HepG2 (cell line): Measurements from ENCODE around the gene ZNF281. TPM values are rescaled to one million over a fixed set of nuclear protein-coding genes. Genes with fewer than 3 reads are reported as not detected.

ENCODE experiments used
- FOSL1 ChIP-seq: sonication (generic); formaldehyde crosslinking; IDR thresholded peaks from 2 replicates; pipeline ENCODE4 v1.9.0; 2021; ENCODE audit warnings: missing genetic modification reagents, borderline replicate concordance
- FOXO1 ChIP-seq: sonication (generic); formaldehyde crosslinking; IDR thresholded peaks from 2 replicates; pipeline ENCODE4 v1.4.0; 2020; ENCODE audit warnings: missing genetic modification reagents
- MED1 ChIP-seq: sonication (generic); formaldehyde crosslinking; IDR thresholded peaks from 2 replicates; pipeline ENCODE4 v1.4.0; 2020; ENCODE audit warnings: missing genetic modification reagents
- NCOA1 ChIP-seq: sonication (generic); formaldehyde crosslinking; IDR thresholded peaks from 2 replicates; pipeline ENCODE4 v1.9.0; 2021; ENCODE audit warnings: missing genetic modification reagents
- RAD21 ChIP-seq: fragments of 450-650 bp; formaldehyde crosslinking; IDR thresholded peaks from 2 replicates; pipeline ENCODE4 v1.5.0; 2020; ENCODE audit warnings: mild to moderate bottlenecking
- STAG1 ChIP-seq: sonication (generic); formaldehyde crosslinking; IDR thresholded peaks from 2 replicates; pipeline ENCODE4 v1.4.0; 2020; ENCODE audit warnings: missing genetic modification reagents
- ZMYM3 ChIP-seq: sonication (generic); formaldehyde crosslinking; IDR thresholded peaks from 2 replicates; pipeline ENCODE4 v1.5.1; 2020; ENCODE audit warnings: mild to moderate bottlenecking, missing genetic modification reagents
- ZNF788 ChIP-seq: sonication (generic); formaldehyde crosslinking; IDR thresholded peaks from 2 replicates; pipeline ENCODE4 v1.5.0; 2020; ENCODE audit warnings: mild to moderate bottlenecking, missing genetic modification reagents, borderline replicate concordance
- ZSCAN31 ChIP-seq: sonication (generic); formaldehyde crosslinking; IDR thresholded peaks from 2 replicates; pipeline ENCODE4 v1.5.0; 2020; ENCODE audit warnings: low read depth, mild to moderate bottlenecking, missing genetic modification reagents
- polyA plus RNA-seq, 8 experiments: library from polyadenylated mRNA; depleted of rRNA in 3 of 8; stranded (reverse) in 7 of 8; unstranded in 1 of 8; fragments of >200 nt; fragmentation: Illumina TruSeq in 4 of 8; extraction: Trizol in 4 of 8; gene quantifications; 2 replicates each; pipeline versions ENCODE4 v1.2.1 to v1.2.3, GENCODE V29; 2011 to 2016; ENCODE audit warnings: low read depth in 4 of 8, missing spikeins in 1 of 8, mixed read lengths in 1 of 8; ENCODE audit not compliant: insufficient read depth in 1 of 8
- total RNA-seq, 5 experiments: library from RNA; depleted of rRNA; stranded (reverse); fragments of >200 nt; fragmentation: Illumina TruSeq; extraction: Trizol; gene quantifications; 2 replicates each; pipeline ENCODE4 v1.2.3, GENCODE V29; 2016; ENCODE audit warnings: low read depth in 1 of 5
- TF ChIP-seq, protein P1 (sequence below): sonication (generic); formaldehyde crosslinking; IDR thresholded peaks from 2 replicates; pipeline ENCODE4 v1.4.0; 2020; ENCODE audit warnings: mild to moderate bottlenecking, missing genetic modification reagents, borderline replicate concordance
- TF ChIP-seq, protein P2 (sequence below): sonication (generic); formaldehyde crosslinking; IDR thresholded peaks from 2 replicates; pipeline ENCODE4 v1.5.0; 2020; ENCODE audit warnings: missing genetic modification reagents
- TF ChIP-seq, protein P3 (sequence below), 2 experiments: sonication (generic) in 1 of 2; formaldehyde crosslinking in 1 of 2; IDR thresholded peaks; 2 replicates each; pipeline versions ENCODE4 v1.5.1 to v1.6.1; 2011 to 2020; ENCODE audit warnings: borderline replicate concordance in 1 of 2, low read depth in 1 of 2, low read length in 1 of 2, mild to moderate bottlenecking in 1 of 2, missing genetic modification reagents in 1 of 2, moderate library complexity in 1 of 2
- TF ChIP-seq, protein P4 (sequence below): sonication (generic); formaldehyde crosslinking; IDR thresholded peaks from 2 replicates; pipeline ENCODE4 v1.4.0; 2020; ENCODE audit warnings: mild to moderate bottlenecking, missing genetic modification reagents
- TF ChIP-seq, protein P5 (sequence below): sonication (generic); formaldehyde crosslinking; IDR thresholded peaks from 2 replicates; pipeline ENCODE4 v1.5.0; 2020; ENCODE audit warnings: mild to moderate bottlenecking, missing genetic modification reagents, borderline replicate concordance

Gene ZNF281
- total and polyA plus RNA-seq, 2 of the 13 experiments (the other 11 are each of a cell fraction or from before 2014, with no cell fraction given) = 7.7 to 20.6 TPM

DNA sequence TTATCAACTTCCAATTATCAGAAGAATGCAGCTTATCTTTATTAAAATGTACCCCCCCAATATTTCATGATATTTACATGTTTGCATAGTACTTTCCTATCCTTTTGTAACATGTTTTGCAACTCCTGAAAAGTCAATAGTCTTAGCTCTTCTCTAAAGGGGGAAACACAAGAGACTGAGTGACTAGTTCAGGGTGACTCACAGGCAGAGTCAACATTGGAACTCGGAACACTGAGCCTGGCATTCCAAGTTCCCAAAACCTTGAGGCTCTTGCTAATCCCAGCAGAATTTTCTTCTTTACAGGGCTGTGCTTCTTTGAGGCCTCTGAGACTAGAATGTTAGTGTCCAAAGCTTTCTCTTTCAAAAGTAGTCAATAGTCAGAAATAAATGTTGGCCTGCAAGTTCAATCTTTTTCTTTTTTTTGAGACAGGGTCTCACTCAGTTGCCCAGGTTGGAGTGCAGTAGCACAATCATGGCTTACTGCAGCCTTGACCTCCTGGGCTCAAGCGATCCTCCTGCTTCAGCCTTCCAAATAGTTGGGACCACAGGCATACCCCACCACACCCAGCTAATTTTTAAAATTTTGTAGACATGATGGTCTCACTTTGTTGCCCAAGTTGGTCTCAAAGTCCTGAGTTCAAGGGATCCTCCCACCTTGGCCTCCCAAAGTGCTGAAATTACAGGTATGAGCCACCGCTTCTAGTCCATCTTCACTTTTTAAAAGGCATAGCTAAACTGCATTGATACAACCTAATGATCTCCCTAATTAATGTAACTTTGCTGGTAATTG lies 37.5 kb downstream of the ZNF281 start (continued):
- TF ChIP-seq, protein P1, sequence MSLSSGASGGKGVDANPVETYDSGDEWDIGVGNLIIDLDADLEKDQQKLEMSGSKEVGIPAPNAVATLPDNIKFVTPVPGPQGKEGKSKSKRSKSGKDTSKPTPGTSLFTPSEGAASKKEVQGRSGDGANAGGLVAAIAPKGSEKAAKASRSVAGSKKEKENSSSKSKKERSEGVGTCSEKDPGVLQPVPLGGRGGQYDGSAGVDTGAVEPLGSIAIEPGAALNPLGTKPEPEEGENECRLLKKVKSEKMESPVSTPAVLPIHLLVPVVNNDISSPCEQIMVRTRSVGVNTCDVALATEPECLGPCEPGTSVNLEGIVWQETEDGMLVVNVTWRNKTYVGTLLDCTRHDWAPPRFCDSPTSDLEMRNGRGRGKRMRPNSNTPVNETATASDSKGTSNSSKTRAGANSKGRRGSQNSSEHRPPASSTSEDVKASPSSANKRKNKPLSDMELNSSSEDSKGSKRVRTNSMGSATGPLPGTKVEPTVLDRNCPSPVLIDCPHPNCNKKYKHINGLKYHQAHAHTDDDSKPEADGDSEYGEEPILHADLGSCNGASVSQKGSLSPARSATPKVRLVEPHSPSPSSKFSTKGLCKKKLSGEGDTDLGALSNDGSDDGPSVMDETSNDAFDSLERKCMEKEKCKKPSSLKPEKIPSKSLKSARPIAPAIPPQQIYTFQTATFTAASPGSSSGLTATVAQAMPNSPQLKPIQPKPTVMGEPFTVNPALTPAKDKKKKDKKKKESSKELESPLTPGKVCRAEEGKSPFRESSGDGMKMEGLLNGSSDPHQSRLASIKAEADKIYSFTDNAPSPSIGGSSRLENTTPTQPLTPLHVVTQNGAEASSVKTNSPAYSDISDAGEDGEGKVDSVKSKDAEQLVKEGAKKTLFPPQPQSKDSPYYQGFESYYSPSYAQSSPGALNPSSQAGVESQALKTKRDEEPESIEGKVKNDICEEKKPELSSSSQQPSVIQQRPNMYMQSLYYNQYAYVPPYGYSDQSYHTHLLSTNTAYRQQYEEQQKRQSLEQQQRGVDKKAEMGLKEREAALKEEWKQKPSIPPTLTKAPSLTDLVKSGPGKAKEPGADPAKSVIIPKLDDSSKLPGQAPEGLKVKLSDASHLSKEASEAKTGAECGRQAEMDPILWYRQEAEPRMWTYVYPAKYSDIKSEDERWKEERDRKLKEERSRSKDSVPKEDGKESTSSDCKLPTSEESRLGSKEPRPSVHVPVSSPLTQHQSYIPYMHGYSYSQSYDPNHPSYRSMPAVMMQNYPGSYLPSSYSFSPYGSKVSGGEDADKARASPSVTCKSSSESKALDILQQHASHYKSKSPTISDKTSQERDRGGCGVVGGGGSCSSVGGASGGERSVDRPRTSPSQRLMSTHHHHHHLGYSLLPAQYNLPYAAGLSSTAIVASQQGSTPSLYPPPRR (CRISPR knock-in tag) = peak; percentile 84
- TF ChIP-seq, protein P2, sequence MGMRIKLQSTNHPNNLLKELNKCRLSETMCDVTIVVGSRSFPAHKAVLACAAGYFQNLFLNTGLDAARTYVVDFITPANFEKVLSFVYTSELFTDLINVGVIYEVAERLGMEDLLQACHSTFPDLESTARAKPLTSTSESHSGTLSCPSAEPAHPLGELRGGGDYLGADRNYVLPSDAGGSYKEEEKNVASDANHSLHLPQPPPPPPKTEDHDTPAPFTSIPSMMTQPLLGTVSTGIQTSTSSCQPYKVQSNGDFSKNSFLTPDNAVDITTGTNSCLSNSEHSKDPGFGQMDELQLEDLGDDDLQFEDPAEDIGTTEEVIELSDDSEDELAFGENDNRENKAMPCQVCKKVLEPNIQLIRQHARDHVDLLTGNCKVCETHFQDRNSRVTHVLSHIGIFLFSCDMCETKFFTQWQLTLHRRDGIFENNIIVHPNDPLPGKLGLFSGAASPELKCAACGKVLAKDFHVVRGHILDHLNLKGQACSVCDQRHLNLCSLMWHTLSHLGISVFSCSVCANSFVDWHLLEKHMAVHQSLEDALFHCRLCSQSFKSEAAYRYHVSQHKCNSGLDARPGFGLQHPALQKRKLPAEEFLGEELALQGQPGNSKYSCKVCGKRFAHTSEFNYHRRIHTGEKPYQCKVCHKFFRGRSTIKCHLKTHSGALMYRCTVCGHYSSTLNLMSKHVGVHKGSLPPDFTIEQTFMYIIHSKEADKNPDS (CRISPR knock-in tag) = peak; percentile 38; the same call in 1 of the 2 replicates
- TF ChIP-seq, protein P3, sequence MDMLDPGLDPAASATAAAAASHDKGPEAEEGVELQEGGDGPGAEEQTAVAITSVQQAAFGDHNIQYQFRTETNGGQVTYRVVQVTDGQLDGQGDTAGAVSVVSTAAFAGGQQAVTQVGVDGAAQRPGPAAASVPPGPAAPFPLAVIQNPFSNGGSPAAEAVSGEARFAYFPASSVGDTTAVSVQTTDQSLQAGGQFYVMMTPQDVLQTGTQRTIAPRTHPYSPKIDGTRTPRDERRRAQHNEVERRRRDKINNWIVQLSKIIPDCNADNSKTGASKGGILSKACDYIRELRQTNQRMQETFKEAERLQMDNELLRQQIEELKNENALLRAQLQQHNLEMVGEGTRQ (IDR thresholded peaks at IDR 0.05; ENCODE audit: low read depth, low read length) = no peak
- TF ChIP-seq, protein P3 (CRISPR knock-in tag; IDR thresholded peaks at IDR 0.05; ENCODE audit: borderline replicate concordance) = no peak
- TF ChIP-seq, protein P4, sequence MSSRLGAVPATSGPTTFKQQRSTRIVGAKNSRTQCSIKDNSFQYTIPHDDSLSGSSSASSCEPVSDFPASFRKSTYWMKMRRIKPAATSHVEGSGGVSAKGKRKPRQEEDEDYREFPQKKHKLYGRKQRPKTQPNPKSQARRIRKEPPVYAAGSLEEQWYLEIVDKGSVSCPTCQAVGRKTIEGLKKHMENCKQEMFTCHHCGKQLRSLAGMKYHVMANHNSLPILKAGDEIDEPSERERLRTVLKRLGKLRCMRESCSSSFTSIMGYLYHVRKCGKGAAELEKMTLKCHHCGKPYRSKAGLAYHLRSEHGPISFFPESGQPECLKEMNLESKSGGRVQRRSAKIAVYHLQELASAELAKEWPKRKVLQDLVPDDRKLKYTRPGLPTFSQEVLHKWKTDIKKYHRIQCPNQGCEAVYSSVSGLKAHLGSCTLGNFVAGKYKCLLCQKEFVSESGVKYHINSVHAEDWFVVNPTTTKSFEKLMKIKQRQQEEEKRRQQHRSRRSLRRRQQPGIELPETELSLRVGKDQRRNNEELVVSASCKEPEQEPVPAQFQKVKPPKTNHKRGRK = no peak
- TF ChIP-seq STAG1 (no peak), MED1 (CRISPR knock-in tag) (peak; percentile 93), NCOA1 (CRISPR knock-in tag) (peak; percentile 92; the same call in 1 of the 2 replicates), RAD21 (CRISPR knock-in tag) (no peak), FOXO1 (CRISPR knock-in tag) (peak; percentile 91), ZNF788 (CRISPR knock-in tag) (0 out of 2 replicates have a peak, but pooled peaks have one; percentile 60), ZSCAN31 (CRISPR knock-in tag) (0 out of 2 replicates have a peak, but pooled peaks have one; percentile 52), ZMYM3 (CRISPR knock-in tag) (peak; percentile 89), FOSL1 (CRISPR knock-in tag) (peak; percentile 99)
- TF ChIP-seq, protein P5, sequence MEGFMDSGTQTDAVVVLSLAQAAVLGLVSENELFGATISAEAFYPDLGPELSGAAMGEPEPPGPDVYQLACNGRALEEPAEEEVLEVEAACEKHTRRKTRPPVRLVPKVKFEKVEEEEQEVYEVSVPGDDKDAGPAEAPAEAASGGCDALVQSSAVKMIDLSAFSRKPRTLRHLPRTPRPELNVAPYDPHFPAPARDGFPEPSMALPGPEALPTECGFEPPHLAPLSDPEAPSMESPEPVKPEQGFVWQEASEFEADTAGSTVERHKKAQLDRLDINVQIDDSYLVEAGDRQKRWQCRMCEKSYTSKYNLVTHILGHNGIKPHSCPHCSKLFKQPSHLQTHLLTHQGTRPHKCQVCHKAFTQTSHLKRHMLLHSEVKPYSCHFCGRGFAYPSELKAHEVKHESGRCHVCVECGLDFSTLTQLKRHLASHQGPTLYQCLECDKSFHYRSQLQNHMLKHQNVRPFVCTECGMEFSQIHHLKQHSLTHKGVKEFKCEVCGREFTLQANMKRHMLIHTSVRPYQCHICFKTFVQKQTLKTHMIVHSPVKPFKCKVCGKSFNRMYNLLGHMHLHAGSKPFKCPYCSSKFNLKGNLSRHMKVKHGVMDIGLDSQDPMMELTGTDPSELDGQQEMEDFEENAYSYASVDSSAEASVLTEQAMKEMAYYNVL = 0 out of 2 replicates have a peak, but pooled peaks have one; percentile 46
